Gastrocnemius medialis (tissue), 4 donors: ENCODE measurements around the gene LRIG3.

Source experiments
- POLR2A ChIP-seq, 2 donors: fragments of 450-650 bp; IDR thresholded peaks; one replicate each; pipeline ENCODE4 v1.6.1; 2017; ENCODE audit warnings: antibody characterized with exemption in 2 of 2, mild to moderate bottlenecking in 2 of 2, moderate library complexity in 2 of 2
- TF ChIP-seq, protein P1 (sequence below), 5 experiments: fragments of 450-650 bp in 3 of 5; fragments of 200-600 bp in 2 of 5; sonication (generic) in 2 of 5; IDR thresholded peaks in 4 of 5; conservative IDR thresholded peaks in 1 of 5; 1 replicate in 4 of 5; 2 replicates in 1 of 5; pipeline ENCODE4 v1.5.1; 2016 to 2019; ENCODE audit warnings: antibody characterized with exemption in 5 of 5, mild to moderate bottlenecking in 3 of 5, moderate library complexity in 3 of 5

DNA sequence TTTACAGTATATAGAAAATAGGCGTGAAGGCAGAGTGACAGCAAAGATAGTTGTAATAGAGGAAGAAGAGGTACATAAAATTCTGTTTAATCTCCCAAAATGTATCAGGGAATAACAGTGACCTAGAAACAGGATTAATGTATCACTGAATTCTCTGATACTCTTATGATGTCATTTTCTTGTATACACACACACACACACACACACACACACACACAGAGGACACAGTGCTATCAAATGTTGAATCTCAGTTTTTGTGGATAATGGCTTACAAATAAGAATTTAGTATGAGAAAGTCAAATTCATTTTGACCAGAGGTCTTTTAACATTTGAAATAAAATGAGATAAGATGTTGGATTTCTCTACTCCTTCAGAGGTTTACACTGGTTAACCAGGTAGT is 4.3 kb upstream of the LRIG3 start:
- no peak for TF ChIP-seq POLR2A (IDR thresholded peaks at IDR 0.05)
- TF ChIP-seq, protein P1, sequence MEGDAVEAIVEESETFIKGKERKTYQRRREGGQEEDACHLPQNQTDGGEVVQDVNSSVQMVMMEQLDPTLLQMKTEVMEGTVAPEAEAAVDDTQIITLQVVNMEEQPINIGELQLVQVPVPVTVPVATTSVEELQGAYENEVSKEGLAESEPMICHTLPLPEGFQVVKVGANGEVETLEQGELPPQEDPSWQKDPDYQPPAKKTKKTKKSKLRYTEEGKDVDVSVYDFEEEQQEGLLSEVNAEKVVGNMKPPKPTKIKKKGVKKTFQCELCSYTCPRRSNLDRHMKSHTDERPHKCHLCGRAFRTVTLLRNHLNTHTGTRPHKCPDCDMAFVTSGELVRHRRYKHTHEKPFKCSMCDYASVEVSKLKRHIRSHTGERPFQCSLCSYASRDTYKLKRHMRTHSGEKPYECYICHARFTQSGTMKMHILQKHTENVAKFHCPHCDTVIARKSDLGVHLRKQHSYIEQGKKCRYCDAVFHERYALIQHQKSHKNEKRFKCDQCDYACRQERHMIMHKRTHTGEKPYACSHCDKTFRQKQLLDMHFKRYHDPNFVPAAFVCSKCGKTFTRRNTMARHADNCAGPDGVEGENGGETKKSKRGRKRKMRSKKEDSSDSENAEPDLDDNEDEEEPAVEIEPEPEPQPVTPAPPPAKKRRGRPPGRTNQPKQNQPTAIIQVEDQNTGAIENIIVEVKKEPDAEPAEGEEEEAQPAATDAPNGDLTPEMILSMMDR (IDR thresholded peaks at IDR 0.05 in 4 of 5, conservative IDR thresholded peaks at IDR 0.05 in 1 of 5): no peak
